IMR-90 (cell line): ENCODE results near the gene PLCG2. TPM values are rescaled to one million over a fixed set of nuclear protein-coding genes. Genes with fewer than 3 reads are reported as not detected.

Source experiments
- ATAC-seq: fragments of 200-7000 bp; cut with Tn5 transposase; 2 replicates; pipeline ENCODE4 v1.9.1; 2020; ENCODE audit warnings: low read depth, mild to moderate bottlenecking, moderate library complexity
- BruUV-seq: library from RNA; stranded (reverse); fragments of 400-500 nt; replicated peaks from 2 replicates; lab custom pipeline; 2021; lab: Mats Ljungman, UMichigan
- CTCF ChIA-PET: fragments of 300-600 bp; formaldehyde crosslinking; extraction: SDS; loops from one replicate; lab custom pipeline; 2021; ENCODE audit warnings: antibody characterized with exemption; lab: Yijun Ruan, JAX
- POLR2A ChIA-PET: fragments of 300-600 bp; sonication (Branson Sonifier 250); formaldehyde crosslinking; loops from one replicate; lab custom pipeline; 2022; ENCODE audit warnings: antibody characterized with exemption; ENCODE audit not compliant: unreplicated experiment; lab: Charles Lee
- DNase-seq: peaks from one replicate; pipeline ENCODE4 v3.0.0; 2013
- H2AFZ ChIP-seq: replicated peaks from 2 replicates; pipeline ENCODE3; 2013; ENCODE audit warnings: low read length, mild to moderate bottlenecking; ENCODE audit not compliant: poor library complexity
- H2AK5ac ChIP-seq: 2 replicates; pipeline ENCODE4 v1.6.1; 2013; ENCODE audit warnings: low read depth, low read length, inconsistent platforms
- H2AK9ac ChIP-seq: replicated peaks from 2 replicates; pipeline ENCODE3; 2013; ENCODE audit warnings: mild to moderate bottlenecking, low read depth, low read length, moderate library complexity; ENCODE audit not compliant: poor library complexity
- H2BK120ac ChIP-seq: 2 replicates; pipeline ENCODE4 v1.6.1; 2013; ENCODE audit warnings: low read depth, low read length, inconsistent platforms
- H2BK15ac ChIP-seq: 3 replicates; pipeline ENCODE4 v1.6.1; 2013; ENCODE audit warnings: low read depth, low read length, inconsistent platforms
- H2BK20ac ChIP-seq: 2 replicates; pipeline ENCODE4 v1.6.1; 2013; ENCODE audit warnings: low read depth, mild to moderate bottlenecking, inconsistent platforms, low read length, moderate library complexity
- H2BK5ac ChIP-seq: 2 replicates; pipeline ENCODE4 v1.6.1; 2013; ENCODE audit warnings: mild to moderate bottlenecking, low read depth, low read length, inconsistent platforms; ENCODE audit not compliant: poor library complexity, severe bottlenecking
- H3K14ac ChIP-seq: replicated peaks from 2 replicates; pipeline ENCODE4 v1.6.1; 2013; ENCODE audit warnings: low read depth, low read length, inconsistent platforms
- H3K18ac ChIP-seq: 2 replicates; pipeline ENCODE4 v1.6.1; 2013; ENCODE audit warnings: low read depth, low read length, control low read depth
- H3K23ac ChIP-seq: 2 replicates; pipeline ENCODE4 v1.6.1; 2013; ENCODE audit warnings: low read depth, low read length, inconsistent platforms
- H3K27ac ChIP-seq: 2 replicates; pipeline ENCODE4 v1.5.1; 2013; ENCODE audit warnings: mild to moderate bottlenecking, control low read depth, low read length; ENCODE audit not compliant: insufficient read depth
- H3K27me3 ChIP-seq: 2 replicates; pipeline ENCODE4 v1.6.1; 2013; ENCODE audit warnings: low read length; ENCODE audit not compliant: control insufficient read depth, insufficient read depth
- H3K36me3 ChIP-seq: 2 replicates; pipeline ENCODE4 v1.6.1; 2013; ENCODE audit warnings: low read length, mixed read lengths; ENCODE audit not compliant: control insufficient read depth, insufficient read depth
- H3K4ac ChIP-seq: 2 replicates; pipeline ENCODE4 v1.6.1; 2013; ENCODE audit warnings: low read depth, low read length, inconsistent platforms
- H3K4me1 ChIP-seq: 2 replicates; pipeline ENCODE4 v1.6.1; 2013; ENCODE audit warnings: low read length, mixed read lengths; ENCODE audit not compliant: control insufficient read depth, insufficient read depth
- H3K4me2 ChIP-seq: 2 replicates; pipeline ENCODE4 v1.6.1; 2013; ENCODE audit warnings: low read depth, mild to moderate bottlenecking, control low read depth, low read length, moderate library complexity
- H3K4me3 ChIP-seq: 2 replicates; pipeline ENCODE4 v1.5.1; 2013; ENCODE audit warnings: low read depth, mild to moderate bottlenecking, control low read depth, low read length, moderate library complexity; ENCODE audit not compliant: insufficient read depth
- H3K56ac ChIP-seq: 2 replicates; pipeline ENCODE4 v1.6.1; 2013; ENCODE audit warnings: low read length, inconsistent platforms; ENCODE audit not compliant: insufficient read depth; ENCODE audit errors: extremely low read depth
- H3K79me1 ChIP-seq, 2 experiments: 2 replicates each; pipeline ENCODE4 v1.6.1; 2013; ENCODE audit warnings: low read length in 2 of 2, inconsistent platforms in 1 of 2, low read depth in 1 of 2
- H3K9ac ChIP-seq: 2 replicates; pipeline ENCODE4 v1.6.1; 2013; ENCODE audit warnings: low read depth, low read length, control low read depth
- H3K9me1 ChIP-seq: 2 replicates; pipeline ENCODE4 v1.6.1; 2013; ENCODE audit warnings: low read length, inconsistent platforms; ENCODE audit not compliant: insufficient read depth
- H3K9me3 ChIP-seq: 2 replicates; pipeline ENCODE4 v1.6.1; 2013; ENCODE audit warnings: low read length; ENCODE audit not compliant: control insufficient read depth, insufficient read depth
- H4K20me1 ChIP-seq: 2 replicates; pipeline ENCODE4 v1.6.1; 2013; ENCODE audit warnings: low read length, inconsistent platforms; ENCODE audit not compliant: insufficient read depth
- H4K5ac ChIP-seq: 2 replicates; pipeline ENCODE4 v1.6.1; 2013; ENCODE audit warnings: mild to moderate bottlenecking, low read depth, low read length, control low read depth
- H4K8ac ChIP-seq, 2 experiments: 2 replicates each; pipeline ENCODE4 v1.6.1; 2013; ENCODE audit warnings: low read depth in 2 of 2, low read length in 2 of 2, control low read depth in 1 of 2, inconsistent platforms in 1 of 2
- H4K91ac ChIP-seq: 2 replicates; pipeline ENCODE4 v1.6.1; 2013; ENCODE audit warnings: low read depth, low read length, inconsistent platforms; ENCODE audit not compliant: insufficient read depth
- BHLHE40 ChIP-seq: fragments of 150-350 bp; IDR thresholded peaks from 2 replicates; pipeline ENCODE4 v1.6.1; 2016; ENCODE audit warnings: mild to moderate bottlenecking, low read depth, low read length
- CEBPB ChIP-seq: IDR thresholded peaks from 2 replicates; pipeline ENCODE4 v1.6.1; 2012; ENCODE audit warnings: low read depth, low read length, improper control_type of control experiment
- CHD1 ChIP-seq: IDR thresholded peaks from 2 replicates; pipeline ENCODE4 v1.6.1; 2012; ENCODE audit warnings: low read depth, low read length, improper control_type of control experiment
- CTCF ChIP-seq: conservative IDR thresholded peaks from 2 replicates; pipeline ENCODE4 v1.5.1; 2012; ENCODE audit warnings: mild to moderate bottlenecking, low read depth, low read length, improper control_type of control experiment
- ELK1 ChIP-seq: fragments of 150-350 bp; IDR thresholded peaks from 2 replicates; pipeline ENCODE4 v1.6.1; 2016; ENCODE audit warnings: low read depth, mild to moderate bottlenecking, low read length, moderate library complexity, borderline replicate concordance
- FOS ChIP-seq: fragments of 150-350 bp; IDR thresholded peaks from 2 replicates; pipeline ENCODE4 v1.6.1; 2016; ENCODE audit warnings: low read depth, low read length
- MAFK ChIP-seq: IDR thresholded peaks from 2 replicates; pipeline ENCODE4 v1.6.1; 2012; ENCODE audit warnings: low read depth, low read length, improper control_type of control experiment
- MAZ ChIP-seq: IDR thresholded peaks from 2 replicates; pipeline ENCODE4 v1.6.1; 2012; ENCODE audit warnings: low read depth, mild to moderate bottlenecking, low read length, improper control_type of control experiment, moderate library complexity, borderline replicate concordance
- MXI1 ChIP-seq: IDR thresholded peaks from 2 replicates; pipeline ENCODE4 v1.6.1; 2012; ENCODE audit warnings: low read depth, mild to moderate bottlenecking, low read length, moderate library complexity, borderline replicate concordance
- NFE2L2 ChIP-seq: fragments of 150-350 bp; IDR thresholded peaks from 2 replicates; pipeline ENCODE4 v1.6.1; 2016; ENCODE audit warnings: low read depth, mild to moderate bottlenecking, low read length
- POLR2A ChIP-seq: IDR thresholded peaks from 2 replicates; pipeline ENCODE4 v1.6.1; 2012; ENCODE audit warnings: mild to moderate bottlenecking, low read depth, low read length
- RAD21 ChIP-seq: IDR thresholded peaks from 2 replicates; pipeline ENCODE4 v1.6.1; 2012; ENCODE audit warnings: low read length, improper control_type of control experiment
- RCOR1 ChIP-seq: IDR thresholded peaks from 2 replicates; pipeline ENCODE4 v1.6.1; 2012; ENCODE audit warnings: mild to moderate bottlenecking, low read length, improper control_type of control experiment; ENCODE audit not compliant: insufficient replicate concordance
- RFX5 ChIP-seq: IDR thresholded peaks from 2 replicates; pipeline ENCODE4 v1.8.0; 2012; ENCODE audit warnings: low read depth, mild to moderate bottlenecking, low read length, moderate library complexity
- USF2 ChIP-seq: fragments of 150-350 bp; IDR thresholded peaks from 2 replicates; pipeline ENCODE4 v1.6.1; 2017; ENCODE audit warnings: mild to moderate bottlenecking, antibody characterized with exemption, low read length, low read depth
- WGBS, 2 experiments: methylation state at CpG; one replicate each; pipeline versions ENCODE4 v1.1.5 to v1.1.7; 2013; ENCODE audit warnings: missing lambda C conversion rate in 2 of 2; ENCODE audit not compliant: insufficient read length in 1 of 2; ENCODE audit errors: extremely low coverage in 2 of 2; 5-methylcytosine and 5-hydroxymethylcytosine counted together
- dilution Hi-C: fragments of 300-500 bp; cut with HindIII; formaldehyde crosslinking; loops from one replicate; pipeline ENCODE4 v1.14.3; 2018; ENCODE audit warnings: low sequenced_read_pairs; ENCODE audit not compliant: unreplicated experiment
- in situ Hi-C: fragments of 300-500 bp; cut with MboI; formaldehyde crosslinking; loops from 3 replicates; pipeline ENCODE4 v1.14.3; 2019; ENCODE audit warnings: low sequenced_read_pairs, inconsistent platforms, mixed read lengths
- intact Hi-C: fragments of 100-400 bp; cut with micrococcal nuclease; formaldehyde crosslinking; loops from 2 replicates; pipeline ENCODE4 v1.10.0; 2022
- polyA plus RNA-seq, 3 experiments: library from polyadenylated mRNA; depleted of rRNA; stranded (reverse); fragments of >200 nt; gene quantifications; 2 replicates each; pipeline ENCODE4 v1.2.3, GENCODE V29; 2012; ENCODE audit warnings: low replicate concordance in 1 of 3
- total RNA-seq: library from RNA; depleted of rRNA; stranded (reverse); fragments of >200 nt; gene quantifications from 2 replicates; pipeline ENCODE4 v1.2.3, GENCODE V29; 2012

The PLCG2 gene
- total and polyA plus RNA-seq, 2 of the 4 experiments (the other 2 are of a cell fraction), result 0.14 to 0.18 TPM

DNA sequence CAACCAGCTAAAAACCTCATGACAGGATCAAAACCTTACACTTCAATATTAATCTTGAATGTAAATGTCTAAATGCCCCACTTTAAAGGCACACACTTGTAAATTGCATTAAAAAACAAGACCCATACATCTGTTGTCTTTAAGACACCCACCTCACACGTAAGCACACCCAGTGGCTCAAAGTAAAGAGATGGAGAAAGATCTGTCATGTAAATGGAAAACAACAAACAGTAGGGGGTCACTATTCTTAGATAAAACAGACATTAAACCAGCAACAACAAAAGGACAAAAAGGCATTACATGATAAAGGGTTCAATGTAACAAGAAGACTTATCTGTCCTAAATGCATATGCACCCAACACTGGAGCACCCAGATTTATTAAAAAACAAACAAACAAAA is 196.5 kb downstream of the PLCG2 start:
- no TSS peak for BruUV-seq
- H2BK15ac ChIP-seq, result no peak overlapping the region
- ATAC-seq (no peak), DNase-seq (no peak)
- no peak overlapping the region for H3K14ac ChIP-seq
- no peak overlapping the region for H2AK5ac ChIP-seq
- H2BK20ac ChIP-seq, result no peak overlapping the region
- H2AFZ ChIP-seq, result no peak overlapping the region
- intact Hi-C loops (no loop called here), dilution Hi-C loops (no loop called here), in situ Hi-C loops (no loop called here)
- no peak overlapping the region for H4K8ac ChIP-seq
- H4K5ac ChIP-seq, result no peak overlapping the region
- H4K91ac ChIP-seq, result no peak overlapping the region
- H4K20me1 ChIP-seq, result no peaks in the 10 kb centered on the region
- H3K9me1 ChIP-seq, result no peaks in the 10 kb centered on the region
- CTCF ChIA-PET, result no interaction called here
- no peak overlapping the region for H3K23ac ChIP-seq
- H3K4me1 ChIP-seq, result no peaks in the 10 kb centered on the region
- POLR2A ChIA-PET, result no interaction called here
- no peak overlapping the region for H2BK5ac ChIP-seq
- H3K36me3 ChIP-seq, result no peaks in the 10 kb centered on the region
- TF ChIP-seq FOS, result no peak
- TF ChIP-seq CHD1, result no peak
- TF ChIP-seq RFX5, result no peak
- TF ChIP-seq NFE2L2, result no peak
- no peak for TF ChIP-seq BHLHE40
- TF ChIP-seq CTCF, result no peak
- no peak for TF ChIP-seq MAZ
- no peak for TF ChIP-seq RCOR1
- TF ChIP-seq CEBPB, result no peak
- no peak for TF ChIP-seq ELK1
- no peak for TF ChIP-seq POLR2A
- TF ChIP-seq USF2, result no peak
- no peak for TF ChIP-seq RAD21
- no peak for TF ChIP-seq MAFK
- no peak for TF ChIP-seq MXI1
- no peak overlapping the region for H3K9ac ChIP-seq
- no peak overlapping the region for H2BK120ac ChIP-seq
- peaks cover 3% of the 10 kb centered on the region; the same call in 1 of the 2 replicates for H3K9me3 ChIP-seq
- H3K79me1 ChIP-seq, result no peaks in the 10 kb centered on the region
- no peak overlapping the region for H2AK9ac ChIP-seq
- no peak overlapping the region for H3K4me2 ChIP-seq
- no peak overlapping the region for H3K18ac ChIP-seq
- H3K27ac ChIP-seq, result no peak overlapping the region
- no peak overlapping the region for H3K56ac ChIP-seq
- no peak overlapping the region for H3K4ac ChIP-seq
- WGBS, 2 experiments, result no CpG with 5 or more reads among the region's 1 CpG
- no peak overlapping the region for H3K4me3 ChIP-seq
- H3K27me3 ChIP-seq, result no peaks in the 10 kb centered on the region
